Astrocyte (in vitro differentiated cells and primary cell): Measurements from ENCODE around the gene CNOT11. TPM values are rescaled to one million over a fixed set of nuclear protein-coding genes. Genes with fewer than 3 reads are reported as not detected.

Experiments used
- DNase-seq: peaks from one replicate; pipeline ENCODE4 v3.0.0-alpha.2; 2010; ENCODE audit warnings: low read depth
- FAIRE-seq: peaks from 2 replicates; lab custom pipeline; 2011; peaks lifted over from hg19 to GRCh38; lab: Jason Lieb, UNC
- H2AFZ ChIP-seq: 2 replicates; pipeline ENCODE4 v1.6.0; 2012; ENCODE audit warnings: low read depth, low read length, inconsistent platforms
- H3K27ac ChIP-seq: 2 replicates; pipeline ENCODE4 v1.5.1; 2011; ENCODE audit warnings: low read depth, low read length, inconsistent platforms
- H3K27me3 ChIP-seq: 2 replicates; pipeline ENCODE4 v1.6.0; 2011; ENCODE audit warnings: low read length, inconsistent platforms; ENCODE audit not compliant: insufficient read depth
- H3K36me3 ChIP-seq: 2 replicates; pipeline ENCODE4 v1.5.1; 2011; ENCODE audit warnings: low read length, inconsistent platforms; ENCODE audit not compliant: insufficient read depth
- H3K4me1 ChIP-seq: 2 replicates; pipeline ENCODE4 v1.5.1; 2011; ENCODE audit warnings: low read length, inconsistent platforms; ENCODE audit not compliant: insufficient read depth
- H3K4me2 ChIP-seq: 2 replicates; pipeline ENCODE4 v1.6.0; 2012; ENCODE audit warnings: low read length, inconsistent platforms
- H3K4me3 ChIP-seq: 2 replicates; pipeline ENCODE4 v1.5.1; 2011; ENCODE audit warnings: low read depth, mild to moderate bottlenecking, low read length, inconsistent platforms; ENCODE audit not compliant: insufficient read depth
- H3K79me2 ChIP-seq: 2 replicates; pipeline ENCODE4 v1.6.0; 2012; ENCODE audit warnings: mild to moderate bottlenecking, low read length, inconsistent platforms; ENCODE audit not compliant: insufficient read depth
- H3K9ac ChIP-seq: 2 replicates; pipeline ENCODE4 v1.6.0; 2012; ENCODE audit warnings: mild to moderate bottlenecking, low read length, inconsistent platforms
- H3K9me3 ChIP-seq: 2 replicates; pipeline ENCODE4 v1.5.1; 2012; ENCODE audit warnings: low read depth, mild to moderate bottlenecking, low read length, inconsistent platforms; ENCODE audit not compliant: insufficient read depth
- H4K20me1 ChIP-seq: 2 replicates; pipeline ENCODE4 v1.6.0; 2012; ENCODE audit warnings: low read length, inconsistent platforms; ENCODE audit not compliant: insufficient read depth
- H3K27ac Mint-ChIP-seq: one replicate; pipeline ENCODE4 v1.8.0; 2021; ENCODE audit warnings: mild to moderate bottlenecking, mixed read lengths; ENCODE audit not compliant: unreplicated experiment
- H3K27me3 Mint-ChIP-seq: one replicate; pipeline ENCODE4 v1.8.0; 2021; ENCODE audit warnings: low read depth, mixed read lengths; ENCODE audit not compliant: unreplicated experiment
- H3K36me3 Mint-ChIP-seq: one replicate; pipeline ENCODE4 v1.8.0; 2021; ENCODE audit warnings: low read depth, mixed read lengths; ENCODE audit not compliant: unreplicated experiment
- H3K4me1 Mint-ChIP-seq: one replicate; pipeline ENCODE4 v1.8.0; 2021; ENCODE audit warnings: low read depth, mixed read lengths; ENCODE audit not compliant: unreplicated experiment
- H3K4me3 Mint-ChIP-seq: one replicate; pipeline ENCODE4 v1.8.0; 2021; ENCODE audit warnings: mild to moderate bottlenecking, moderate library complexity, mixed read lengths; ENCODE audit not compliant: unreplicated experiment
- H3K9me3 Mint-ChIP-seq: one replicate; pipeline ENCODE4 v1.8.0; 2021; ENCODE audit warnings: mild to moderate bottlenecking, mixed read lengths; ENCODE audit not compliant: unreplicated experiment
- EZH2 ChIP-seq: IDR thresholded peaks from 2 replicates; pipeline ENCODE4 v1.6.1; 2012; ENCODE audit warnings: mild to moderate bottlenecking, low read length, inconsistent platforms; ENCODE audit not compliant: insufficient read depth
- total RNA-seq: library from RNA; stranded (reverse); gene quantifications from 2 replicates; pipeline ENCODE4 v1.2.1, GENCODE V29; 2021
- TF ChIP-seq, protein P1 (sequence below): IDR thresholded peaks from 2 replicates; pipeline ENCODE4 v1.5.1; 2011; ENCODE audit warnings: low read depth, mild to moderate bottlenecking, inconsistent platforms, low read length, moderate library complexity; ENCODE audit not compliant: insufficient read depth

CNOT11 gene
- total RNA-seq, 1 donor from 2014 or later, result 37.0 TPM

DNA sequence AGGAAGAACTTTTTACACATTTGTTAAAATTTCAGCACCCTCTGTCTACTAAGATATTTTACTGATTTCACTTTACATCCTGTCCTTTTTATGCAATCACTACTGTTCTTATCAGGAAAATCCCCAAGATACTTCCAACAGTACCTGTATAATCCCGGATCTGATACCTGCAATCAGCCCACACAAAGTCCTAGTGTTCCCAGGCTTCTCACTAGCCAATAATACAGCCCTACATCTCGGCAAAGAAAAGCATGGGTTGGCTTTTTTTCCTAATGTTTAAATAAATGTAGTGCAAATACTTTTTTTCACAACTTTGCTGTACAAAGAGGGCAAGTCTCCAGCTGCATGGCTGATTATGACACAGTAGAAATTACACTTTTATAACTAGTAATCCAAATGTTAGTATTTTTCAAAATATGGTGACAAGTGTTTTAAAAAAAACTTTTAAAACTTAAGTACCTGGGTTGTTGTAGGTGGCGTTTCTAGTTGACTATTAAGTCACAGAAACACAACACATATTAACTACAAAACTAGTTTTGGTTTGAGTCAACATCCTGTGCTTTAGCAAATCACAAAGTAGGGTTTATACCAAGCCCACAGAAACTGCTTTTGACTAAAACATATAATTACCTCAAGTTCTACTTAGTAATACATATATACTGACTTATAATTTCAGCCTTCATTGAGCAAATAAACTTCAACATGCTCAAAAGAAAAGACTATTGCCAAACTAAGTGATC is 19.5 kb downstream of the CNOT11 start:
- Histone ChIP-seq H4K20me1 (no peaks in the 10 kb centered on the region), H3K4me2 (no peak overlapping the region), H3K27me3 (no peaks in the 10 kb centered on the region), H3K79me2 (peaks cover 6% of the 10 kb centered on the region), H3K9ac (no peak overlapping the region), H3K9me3 (no peaks in the 10 kb centered on the region), H3K36me3 (peaks cover 31% of the 10 kb centered on the region), H3K4me3 (no peak overlapping the region), H3K27ac (no peak overlapping the region), H3K4me1 (no peaks in the 10 kb centered on the region), H2AFZ (no peak overlapping the region)
- H3K4me1 Mint-ChIP-seq, result peaks cover 9% of the 10 kb centered on the region
- H3K9me3 Mint-ChIP-seq, result no peaks in the 10 kb centered on the region
- DNase-seq, result no peak
- H3K27ac Mint-ChIP-seq, result no peak overlapping the region
- no peak overlapping the region for H3K4me3 Mint-ChIP-seq
- no peaks in the 10 kb centered on the region for H3K27me3 Mint-ChIP-seq
- H3K36me3 Mint-ChIP-seq, result peaks cover 6% of the 10 kb centered on the region
- no peak for FAIRE-seq
- TF ChIP-seq, protein P1, sequence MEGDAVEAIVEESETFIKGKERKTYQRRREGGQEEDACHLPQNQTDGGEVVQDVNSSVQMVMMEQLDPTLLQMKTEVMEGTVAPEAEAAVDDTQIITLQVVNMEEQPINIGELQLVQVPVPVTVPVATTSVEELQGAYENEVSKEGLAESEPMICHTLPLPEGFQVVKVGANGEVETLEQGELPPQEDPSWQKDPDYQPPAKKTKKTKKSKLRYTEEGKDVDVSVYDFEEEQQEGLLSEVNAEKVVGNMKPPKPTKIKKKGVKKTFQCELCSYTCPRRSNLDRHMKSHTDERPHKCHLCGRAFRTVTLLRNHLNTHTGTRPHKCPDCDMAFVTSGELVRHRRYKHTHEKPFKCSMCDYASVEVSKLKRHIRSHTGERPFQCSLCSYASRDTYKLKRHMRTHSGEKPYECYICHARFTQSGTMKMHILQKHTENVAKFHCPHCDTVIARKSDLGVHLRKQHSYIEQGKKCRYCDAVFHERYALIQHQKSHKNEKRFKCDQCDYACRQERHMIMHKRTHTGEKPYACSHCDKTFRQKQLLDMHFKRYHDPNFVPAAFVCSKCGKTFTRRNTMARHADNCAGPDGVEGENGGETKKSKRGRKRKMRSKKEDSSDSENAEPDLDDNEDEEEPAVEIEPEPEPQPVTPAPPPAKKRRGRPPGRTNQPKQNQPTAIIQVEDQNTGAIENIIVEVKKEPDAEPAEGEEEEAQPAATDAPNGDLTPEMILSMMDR, result no peak
- no peak for TF ChIP-seq EZH2

DNA sequence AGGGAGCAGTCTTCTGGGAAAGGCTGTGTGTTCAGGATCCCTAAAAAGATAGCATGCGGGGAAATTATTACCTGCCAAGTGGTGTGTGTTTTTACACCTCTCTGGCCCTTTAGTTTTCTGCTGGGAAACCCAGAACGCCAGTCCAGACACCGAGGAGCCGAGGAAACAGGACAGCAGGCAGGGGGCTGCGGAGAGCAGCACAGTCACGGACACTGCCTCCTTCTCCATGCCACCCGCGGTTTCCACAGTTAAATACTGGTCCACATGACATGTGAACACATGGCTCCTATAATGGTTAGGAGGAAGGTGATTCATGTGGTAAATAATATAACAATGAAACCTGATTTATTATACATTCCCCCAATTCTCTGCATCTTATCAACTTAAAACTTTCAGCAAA is 20.4 kb downstream of the CNOT11 start:
- Mint-ChIP-seq H3K27ac (no peak overlapping the region), H3K9me3 (no peaks in the 10 kb centered on the region), H3K27me3 (no peaks in the 10 kb centered on the region), H3K36me3 (peaks cover 6% of the 10 kb centered on the region), H3K4me1 (peaks cover 4% of the 10 kb centered on the region), H3K4me3 (no peak overlapping the region)
- Histone ChIP-seq H3K27me3 (no peaks in the 10 kb centered on the region), H4K20me1 (no peaks in the 10 kb centered on the region), H3K36me3 (peaks cover 31% of the 10 kb centered on the region), H3K9ac (no peak overlapping the region), H3K4me2 (no peak overlapping the region), H3K4me3 (no peak overlapping the region), H3K9me3 (no peaks in the 10 kb centered on the region), H3K27ac (no peak overlapping the region), H3K4me1 (no peaks in the 10 kb centered on the region), H2AFZ (no peak overlapping the region), H3K79me2 (peaks cover 4% of the 10 kb centered on the region)
- FAIRE-seq (no peak), DNase-seq (no peak)
- TF ChIP-seq EZH2, result no peak
- TF ChIP-seq, protein P1, result no peak

GRCh38 chr2:101274142-101274541 is 21.5 kb downstream of the CNOT11 start:
- no peak for DNase-seq
- Mint-ChIP-seq H3K27ac (no peak overlapping the region), H3K4me3 (no peak overlapping the region), H3K4me1 (no peaks in the 10 kb centered on the region), H3K27me3 (no peaks in the 10 kb centered on the region), H3K9me3 (no peaks in the 10 kb centered on the region), H3K36me3 (peaks cover 6% of the 10 kb centered on the region)
- H3K9me3 ChIP-seq, result no peaks in the 10 kb centered on the region
- no peak overlapping the region for H3K9ac ChIP-seq
- H3K27me3 ChIP-seq, result no peaks in the 10 kb centered on the region
- H3K36me3 ChIP-seq, result peaks cover 35% of the 10 kb centered on the region
- H3K4me3 ChIP-seq, result no peak overlapping the region
- no peaks in the 10 kb centered on the region for H3K4me1 ChIP-seq
- H4K20me1 ChIP-seq, result no peaks in the 10 kb centered on the region
- H3K4me2 ChIP-seq, result no peak overlapping the region
- peaks cover 4% of the 10 kb centered on the region for H3K79me2 ChIP-seq
- H2AFZ ChIP-seq, result no peak overlapping the region
- H3K27ac ChIP-seq, result no peak overlapping the region
- no peak for FAIRE-seq
- TF ChIP-seq, protein P1, result no peak
- TF ChIP-seq EZH2, result no peak
